Measurements from ENCODE around the gene SLC16A9.
"Not testable (repeated sequence)": the region's sequence is repeated elsewhere in the genome, so short reads cannot be mapped to it uniquely, and the experiment has no call there.

DNA sequence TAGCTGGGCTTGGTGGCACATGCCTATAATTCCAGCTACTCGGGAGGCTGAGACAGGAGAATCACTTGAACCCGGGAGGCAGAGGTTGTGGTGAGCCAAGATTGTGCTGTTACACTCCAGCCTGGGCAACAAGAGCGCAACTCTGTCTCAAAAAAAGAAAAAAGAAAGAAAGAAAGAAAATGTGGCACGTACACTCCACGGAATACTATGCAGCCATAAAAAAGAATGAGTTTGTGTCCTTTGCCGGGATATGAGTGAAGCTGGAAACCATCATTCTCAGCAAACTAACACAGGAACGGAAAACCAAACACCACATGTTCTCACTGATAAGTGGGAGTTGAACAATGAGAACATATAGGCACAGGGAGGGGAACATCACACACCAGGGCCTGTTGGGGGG lies 46.4 kb downstream of the SLC16A9 start:
- TF ChIP-seq, protein P1, sequence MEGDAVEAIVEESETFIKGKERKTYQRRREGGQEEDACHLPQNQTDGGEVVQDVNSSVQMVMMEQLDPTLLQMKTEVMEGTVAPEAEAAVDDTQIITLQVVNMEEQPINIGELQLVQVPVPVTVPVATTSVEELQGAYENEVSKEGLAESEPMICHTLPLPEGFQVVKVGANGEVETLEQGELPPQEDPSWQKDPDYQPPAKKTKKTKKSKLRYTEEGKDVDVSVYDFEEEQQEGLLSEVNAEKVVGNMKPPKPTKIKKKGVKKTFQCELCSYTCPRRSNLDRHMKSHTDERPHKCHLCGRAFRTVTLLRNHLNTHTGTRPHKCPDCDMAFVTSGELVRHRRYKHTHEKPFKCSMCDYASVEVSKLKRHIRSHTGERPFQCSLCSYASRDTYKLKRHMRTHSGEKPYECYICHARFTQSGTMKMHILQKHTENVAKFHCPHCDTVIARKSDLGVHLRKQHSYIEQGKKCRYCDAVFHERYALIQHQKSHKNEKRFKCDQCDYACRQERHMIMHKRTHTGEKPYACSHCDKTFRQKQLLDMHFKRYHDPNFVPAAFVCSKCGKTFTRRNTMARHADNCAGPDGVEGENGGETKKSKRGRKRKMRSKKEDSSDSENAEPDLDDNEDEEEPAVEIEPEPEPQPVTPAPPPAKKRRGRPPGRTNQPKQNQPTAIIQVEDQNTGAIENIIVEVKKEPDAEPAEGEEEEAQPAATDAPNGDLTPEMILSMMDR (IDR thresholded peaks at IDR 0.05) = not testable (repeated sequence)
- TF ChIP-seq POLR2A (IDR thresholded peaks at IDR 0.05) = not testable (repeated sequence)
